CD4-positive, CD25-positive, alpha-beta regulatory T cell (primary cell): Measurements from ENCODE around the gene TPCN2. TPM values are rescaled to one million over a fixed set of nuclear protein-coding genes. Genes with fewer than 3 reads are reported as not detected.
"Not testable (repeated sequence)": the region's sequence is repeated elsewhere in the genome, so short reads cannot be mapped to it uniquely, and the experiment has no call there.

Source experiments
- ATAC-seq, 2 donors: fragments of 150-1000 bp; cut with Tn5 transposase; one replicate each; pipeline ENCODE4 v1.10.0; 2021; ENCODE audit warnings: low read depth in 2 of 2, moderate number of reproducible peaks in 2 of 2, moderate library complexity in 1 of 2
- DNase-seq, 3 donors: peaks; one replicate each; pipeline versions ENCODE4 v3.0.0 to v3.0.0-alpha.2; 2012 to 2022; ENCODE audit warnings: mixed read lengths in 1 of 3
- H3K27ac ChIP-seq: one replicate; pipeline ENCODE4 v1.7.0; 2013; ENCODE audit warnings: mild to moderate bottlenecking, low read length; ENCODE audit not compliant: insufficient read depth, poor library complexity, severe bottlenecking
- H3K27me3 ChIP-seq: one replicate; pipeline ENCODE4 v1.7.0; 2013; ENCODE audit warnings: low read length; ENCODE audit not compliant: control insufficient read depth, insufficient read depth
- H3K36me3 ChIP-seq: one replicate; pipeline ENCODE4 v1.7.0; 2013; ENCODE audit warnings: mild to moderate bottlenecking, low read length, moderate library complexity; ENCODE audit not compliant: control insufficient read depth, insufficient read depth
- H3K4me1 ChIP-seq: 2 replicates; pipeline ENCODE4 v1.7.0; 2013; ENCODE audit warnings: mild to moderate bottlenecking, low read length; ENCODE audit not compliant: insufficient read depth, control insufficient read depth, poor library complexity, severe bottlenecking
- H3K4me3 ChIP-seq: one replicate; pipeline ENCODE4 v1.7.0; 2013; ENCODE audit warnings: low read depth, mild to moderate bottlenecking, low read length, moderate library complexity
- H3K9me3 ChIP-seq, 2 experiments: 1 replicate in 1 of 2; 2 replicates in 1 of 2; pipeline ENCODE4 v1.7.0; 2013; ENCODE audit warnings: low read length in 2 of 2, mild to moderate bottlenecking in 1 of 2, moderate library complexity in 1 of 2; ENCODE audit not compliant: control insufficient read depth in 2 of 2
- H3K27ac Mint-ChIP-seq, 3 donors: one replicate each; pipeline ENCODE4 v1.8.0; 2020 to 2022; ENCODE audit warnings: mild to moderate bottlenecking in 3 of 3, mixed read lengths in 3 of 3, moderate library complexity in 2 of 3
- H3K27me3 Mint-ChIP-seq: one replicate; pipeline ENCODE4 v1.8.0; 2022; ENCODE audit warnings: mild to moderate bottlenecking, mixed read lengths
- H3K36me3 Mint-ChIP-seq: one replicate; pipeline ENCODE4 v1.8.0; 2020; ENCODE audit warnings: mixed read lengths
- H3K4me1 Mint-ChIP-seq, 4 donors: one replicate each; pipeline ENCODE4 v1.8.0; 2020 to 2022; ENCODE audit warnings: mixed read lengths in 4 of 4, mild to moderate bottlenecking in 1 of 4
- H3K4me3 Mint-ChIP-seq, 4 donors: one replicate each; pipeline ENCODE4 v1.8.0; 2020 to 2022; ENCODE audit warnings: mild to moderate bottlenecking in 4 of 4, mixed read lengths in 4 of 4, moderate library complexity in 3 of 4
- H3K9me3 Mint-ChIP-seq, 7 donors: one replicate each; pipeline ENCODE4 v1.8.0; 2020 to 2022; ENCODE audit warnings: mixed read lengths in 7 of 7, mild to moderate bottlenecking in 3 of 7, moderate library complexity in 2 of 7
- polyA plus RNA-seq, 4 donors: library from polyadenylated mRNA; unstranded; fragments of 300-500 nt; fragmentation: Illumina TruSeq; gene quantifications; one replicate each; pipeline ENCODE4 v1.2.3, GENCODE V29; 2021
- total RNA-seq: library from RNA; stranded (reverse); gene quantifications from one replicate; pipeline ENCODE4 v1.2.3, GENCODE V29; 2022

TPCN2 gene
- 20.5 TPM for total RNA-seq
- polyA plus RNA-seq, result 1 to 10 TPM; 5.9 to 8.3 (median 6.3) TPM

GRCh38 chr11:69048694-69049489 is at the start of gene TPCN2:
Gene TPCN2 (plus strand): TSS chr11:69048932. CDS start chr11:69048998, 66 bp downstream.
- ATAC-seq (peak; percentile 98 to 99), DNase-seq (peak; percentile 90 to 98 (median 93))
- H3K27ac ChIP-seq, result peak within 1 kb of the TSS; percentile 96
- H3K9me3 Mint-ChIP-seq, result no peaks in the 10 kb centered on the region
- peak within 1 kb of the TSS; percentile 83 for H3K4me3 ChIP-seq
- peak within 1 kb of the TSS; percentile 84 to 95 (median 88) for H3K4me3 Mint-ChIP-seq
- no peaks in the 10 kb centered on the region for H3K9me3 ChIP-seq
- peak within 1 kb of the TSS; percentile 92 to 95 (median 92) for H3K27ac Mint-ChIP-seq
- peaks cover 29% of the 10 kb centered on the region for H3K4me1 ChIP-seq
- no peaks in the 10 kb centered on the region for H3K36me3 ChIP-seq
- H3K27me3 Mint-ChIP-seq, result peaks cover 14% of the 10 kb centered on the region
- no peaks in the 10 kb centered on the region for H3K36me3 Mint-ChIP-seq
- no peaks in the 10 kb centered on the region for H3K27me3 ChIP-seq
- H3K4me1 Mint-ChIP-seq, result peaks cover 16 to 48% (median 24%) of the 10 kb centered on the region in 4 donors

- no peak overlapping the region for H3K27ac Mint-ChIP-seq
- Histone ChIP-seq H3K27ac (no peak overlapping the region), H3K27me3 (no peaks in the 10 kb centered on the region), H3K4me3 (no peak overlapping the region), H3K9me3 (no peaks in the 10 kb centered on the region), H3K4me1 (no peaks in the 10 kb centered on the region), H3K36me3 (no peaks in the 10 kb centered on the region)
- H3K27me3 Mint-ChIP-seq, result peaks cover 9% of the 10 kb centered on the region
- ATAC-seq (no peak), DNase-seq (no peak)
- peaks cover 0 to 2% (median 0%) of the 10 kb centered on the region in 4 donors for H3K4me1 Mint-ChIP-seq
- peak overlapping the region in 1 of 4 donors; percentile 47 for H3K4me3 Mint-ChIP-seq
- H3K9me3 Mint-ChIP-seq, result no peaks in the 10 kb centered on the region
- no peaks in the 10 kb centered on the region for H3K36me3 Mint-ChIP-seq
Observed at GRCh38 chr11:68999093-68999747, 49.5 kb upstream of the TPCN2 start.

GRCh38 chr11:68999748-69000355 is 48.9 kb upstream of the TPCN2 start:
- not testable (repeated sequence) for H3K9me3 ChIP-seq, H3K27me3 ChIP-seq, H3K27ac Mint-ChIP-seq, H3K36me3 ChIP-seq, H3K4me1 Mint-ChIP-seq, H3K4me1 ChIP-seq, H3K9me3 Mint-ChIP-seq, H3K4me3 ChIP-seq, H3K36me3 Mint-ChIP-seq, DNase-seq, H3K27me3 Mint-ChIP-seq, H3K4me3 Mint-ChIP-seq, ATAC-seq, H3K27ac ChIP-seq

- H3K27ac Mint-ChIP-seq, result no peak overlapping the region
- no peak overlapping the region for H3K27ac ChIP-seq
- no peaks in the 10 kb centered on the region for H3K27me3 ChIP-seq
Observed at GRCh38 chr11:69000391-69000790, 48.3 kb upstream of the TPCN2 start.

GRCh38 chr11:69000831-69001242 is 47.9 kb upstream of the TPCN2 start:
- no peak overlapping the region for H3K4me3 Mint-ChIP-seq
- H3K27me3 Mint-ChIP-seq, result peaks cover 7% of the 10 kb centered on the region
- Histone ChIP-seq H3K4me3 (no peak overlapping the region), H3K27ac (no peak overlapping the region), H3K4me1 (no peaks in the 10 kb centered on the region), H3K9me3 (no peaks in the 10 kb centered on the region), H3K36me3 (no peaks in the 10 kb centered on the region), H3K27me3 (no peaks in the 10 kb centered on the region)
- DNase-seq, result no peak
- no peaks in the 10 kb centered on the region for H3K36me3 Mint-ChIP-seq
- no peak for ATAC-seq
- peaks cover 0 to 4% (median 0%) of the 10 kb centered on the region in 4 donors for H3K4me1 Mint-ChIP-seq
- no peak overlapping the region for H3K27ac Mint-ChIP-seq
- H3K9me3 Mint-ChIP-seq, result no peaks in the 10 kb centered on the region

More at GRCh38 chr11:69000391-69000790, 48.3 kb upstream of the TPCN2 start:
- H3K36me3 ChIP-seq, result no peaks in the 10 kb centered on the region
- Mint-ChIP-seq H3K4me1 (peaks cover 0 to 4% (median 0%) of the 10 kb centered on the region in 4 donors), H3K27me3 (peaks cover 4% of the 10 kb centered on the region), H3K9me3 (no peaks in the 10 kb centered on the region), H3K4me3 (no peak overlapping the region), H3K36me3 (no peaks in the 10 kb centered on the region)
- H3K4me1 ChIP-seq, result no peaks in the 10 kb centered on the region
- no peak for DNase-seq
- H3K9me3 ChIP-seq, result no peaks in the 10 kb centered on the region
- no peak overlapping the region for H3K4me3 ChIP-seq
- ATAC-seq, result no peak

GRCh38 chr11:69001243-69002081 is 47.3 kb upstream of the TPCN2 start:
- ATAC-seq, result no peak
- H3K9me3 Mint-ChIP-seq, result no peaks in the 10 kb centered on the region

GRCh38 chr11:69002110-69002569 is 46.6 kb upstream of the TPCN2 start:
- H3K27ac ChIP-seq, result no peak overlapping the region
- no peaks in the 10 kb centered on the region for H3K9me3 ChIP-seq
- no peak for DNase-seq
- Mint-ChIP-seq H3K27me3 (peaks cover 13% of the 10 kb centered on the region), H3K36me3 (no peaks in the 10 kb centered on the region), H3K4me1 (peaks cover 0 to 4% (median 0%) of the 10 kb centered on the region in 4 donors), H3K9me3 (no peaks in the 10 kb centered on the region), H3K4me3 (no peak overlapping the region), H3K27ac (peak overlapping the region in 1 of 3 donors; percentile 85)
- no peaks in the 10 kb centered on the region for H3K27me3 ChIP-seq
- no peak overlapping the region for H3K4me3 ChIP-seq
- H3K4me1 ChIP-seq, result no peaks in the 10 kb centered on the region
- ATAC-seq, result no peak
- H3K36me3 ChIP-seq, result no peaks in the 10 kb centered on the region

More at GRCh38 chr11:69001243-69002081, 47.3 kb upstream of the TPCN2 start:
- Histone ChIP-seq H3K4me1 (no peaks in the 10 kb centered on the region), H3K36me3 (no peaks in the 10 kb centered on the region), H3K4me3 (no peak overlapping the region), H3K27me3 (no peaks in the 10 kb centered on the region), H3K27ac (no peak overlapping the region), H3K9me3 (no peaks in the 10 kb centered on the region)
- DNase-seq, result no peak
- no peak overlapping the region for H3K4me3 Mint-ChIP-seq
- H3K36me3 Mint-ChIP-seq, result no peaks in the 10 kb centered on the region
- H3K27ac Mint-ChIP-seq, result no peak overlapping the region
- H3K27me3 Mint-ChIP-seq, result peaks cover 9% of the 10 kb centered on the region
- H3K4me1 Mint-ChIP-seq, result peaks cover 0 to 4% (median 0%) of the 10 kb centered on the region in 4 donors
